NCI-H748 (cell line): ENCODE results near the gene LIF.
A peak's percentile ranks its signal among the peaks of the same experiment; 100 is the strongest.

Source experiments
- DNase-seq: peaks from one replicate; lab custom pipeline; 2025; ENCODE audit not compliant: unreplicated experiment; lab: John Stamatoyannopoulos, UW

Gene LIF

DNA sequence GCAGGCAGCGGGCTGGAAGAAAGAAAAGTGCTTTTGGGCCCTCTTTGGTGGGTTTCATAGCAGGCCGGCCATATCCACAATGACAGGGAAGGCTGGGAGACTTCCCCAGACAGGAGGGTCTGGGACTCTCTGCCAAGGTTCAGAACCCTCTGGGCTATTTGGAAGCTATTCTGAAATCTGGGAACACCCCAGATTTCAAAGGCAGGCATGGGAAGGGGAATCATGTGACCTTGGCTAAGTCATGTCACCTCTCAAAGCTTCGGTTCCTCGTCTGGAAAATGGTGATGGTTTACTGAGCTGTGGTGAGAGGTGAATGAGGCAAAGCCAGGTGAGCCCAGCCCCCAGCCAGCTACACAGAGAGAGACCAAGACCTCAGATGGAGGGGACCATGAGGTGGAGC, 38.1 kb upstream of the LIF start:
- no peak for DNase-seq

DNA sequence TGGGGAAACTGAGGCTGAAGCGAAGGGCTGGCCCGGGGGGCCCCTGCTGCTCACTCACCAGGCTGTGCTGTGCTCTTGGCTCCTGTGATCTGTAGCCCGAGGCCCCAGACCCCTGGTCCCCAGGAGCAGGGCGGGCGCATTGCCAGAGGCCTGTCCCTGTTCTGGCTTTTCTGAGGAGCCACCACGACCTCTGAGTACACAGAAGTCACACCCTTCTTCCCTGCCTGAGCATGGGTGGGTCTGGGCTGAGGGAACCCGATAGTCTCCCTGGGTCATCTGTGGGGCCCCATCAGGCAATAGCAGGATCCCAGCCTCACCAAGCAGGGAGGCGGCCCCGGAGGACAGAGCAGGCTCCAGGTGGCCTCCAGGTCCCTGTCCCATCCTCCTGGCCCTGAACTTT, 37.6 kb upstream of the LIF start:
- no peak for DNase-seq

DNA sequence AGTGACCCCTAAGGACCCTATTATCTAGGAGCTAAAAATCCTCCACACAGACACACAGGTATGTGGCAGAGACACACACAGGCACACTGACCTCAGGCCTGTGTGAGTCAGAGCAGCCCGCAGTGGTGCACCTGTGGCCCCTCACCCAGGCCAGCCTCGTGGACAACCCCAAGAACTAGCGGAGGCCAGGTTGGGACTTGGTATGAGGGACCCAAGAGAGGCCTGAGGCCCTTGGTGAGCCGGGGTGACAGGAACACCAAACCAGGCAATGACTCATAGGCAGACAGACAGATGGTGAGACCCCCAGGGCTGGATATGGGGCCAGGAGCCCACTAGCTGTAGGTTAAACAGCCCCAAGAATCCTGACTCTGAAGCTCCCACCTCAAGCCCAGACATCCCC, 36.8 kb upstream of the LIF start:
- no peak for DNase-seq

DNA sequence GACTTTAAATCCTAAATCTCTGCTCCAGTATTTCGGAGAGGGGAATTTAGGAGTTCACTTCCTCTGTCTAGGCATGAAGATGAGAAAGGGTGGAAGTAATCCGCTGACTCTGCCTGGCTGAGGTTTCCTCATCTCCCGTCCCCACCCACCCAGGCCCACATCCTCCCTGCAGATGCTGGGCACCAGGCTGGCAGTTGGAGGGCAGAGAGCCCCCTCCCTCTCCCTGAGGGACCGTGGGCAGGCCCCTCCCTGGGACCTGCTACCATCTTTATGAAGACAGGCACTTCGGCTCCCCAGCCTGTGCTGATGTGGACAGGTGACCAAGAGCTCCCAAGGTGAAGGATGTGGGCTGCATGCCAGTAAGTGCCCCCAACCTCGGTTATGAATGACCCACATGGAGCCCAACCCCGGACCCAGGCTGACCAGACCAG, 36.1 kb upstream of the LIF start:
- DNase-seq, result no peak

DNA sequence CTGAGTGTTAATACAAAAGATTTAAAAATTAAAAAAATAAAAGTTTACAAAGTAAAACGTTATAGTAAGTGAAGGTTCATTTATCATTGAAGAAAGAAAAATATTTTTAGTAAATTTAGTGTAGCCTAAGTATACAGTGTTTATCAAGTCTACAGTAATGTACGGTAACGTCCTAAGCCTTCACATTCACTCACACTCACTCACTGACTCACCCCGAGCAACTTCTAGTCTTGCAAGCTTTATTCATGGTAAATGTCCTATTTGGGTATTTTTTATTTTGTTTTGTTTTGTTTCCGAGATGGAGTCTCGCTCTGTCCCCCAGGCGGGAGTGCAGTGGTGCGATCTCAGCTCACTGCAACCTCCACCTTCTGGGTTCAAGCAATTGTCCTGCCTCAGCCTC, 33.9 kb upstream of the LIF start:
- DNase-seq, result no peak

DNA sequence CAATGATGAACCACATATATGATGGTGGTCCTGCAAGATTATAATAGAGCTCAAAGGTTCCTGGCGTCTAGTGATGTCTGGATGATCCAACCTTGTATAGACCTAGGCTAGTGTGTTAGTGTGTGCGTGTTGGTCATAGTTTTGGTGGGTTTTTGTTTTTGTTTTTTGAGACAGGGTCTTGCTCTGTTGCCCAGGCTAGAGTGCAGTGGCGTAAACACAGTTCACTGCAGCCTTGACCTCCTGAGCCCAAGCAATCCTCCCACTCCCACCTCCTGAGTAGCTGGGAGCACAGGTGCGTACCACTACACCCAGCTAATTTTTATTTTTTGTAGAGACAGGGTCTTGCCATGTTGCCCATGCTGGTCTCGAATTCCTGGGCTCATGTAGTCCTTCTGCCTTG, 33.4 kb upstream of the LIF start:
- no peak for DNase-seq

DNA sequence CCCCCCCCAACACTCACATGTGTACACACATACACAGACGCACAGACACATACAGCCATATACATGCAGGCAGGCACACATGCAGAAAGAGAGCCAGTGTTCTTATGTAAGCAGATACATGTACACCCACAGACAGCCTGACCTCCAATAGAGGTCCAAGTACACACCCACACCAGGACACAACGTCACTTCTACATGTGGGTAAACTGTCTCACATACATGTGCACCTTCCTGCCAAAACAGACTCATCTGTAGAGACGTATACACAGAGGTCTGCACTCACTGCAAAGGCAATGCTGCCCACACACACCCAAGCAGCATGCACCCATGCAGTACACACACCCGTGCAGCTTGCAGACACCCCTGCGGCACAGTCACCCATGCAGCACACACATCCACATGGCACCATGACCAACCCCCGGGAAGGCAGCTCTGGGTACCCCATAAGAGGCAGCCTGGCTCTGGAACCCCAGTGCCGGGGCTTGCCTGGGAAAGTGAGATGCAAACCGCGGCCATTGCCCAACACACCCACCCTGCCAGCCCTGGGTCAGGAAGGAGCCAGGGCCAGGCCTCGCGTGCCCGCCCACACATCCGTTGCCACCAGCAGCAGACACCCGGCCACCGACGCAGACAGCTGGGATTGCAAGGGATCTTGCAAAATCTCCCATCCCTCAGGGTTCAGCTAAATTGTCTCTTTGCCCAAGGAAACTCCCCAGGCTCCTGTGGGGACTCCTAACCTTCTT, 32.7 kb upstream of the LIF start:
- DNase-seq, result no peak

DNA sequence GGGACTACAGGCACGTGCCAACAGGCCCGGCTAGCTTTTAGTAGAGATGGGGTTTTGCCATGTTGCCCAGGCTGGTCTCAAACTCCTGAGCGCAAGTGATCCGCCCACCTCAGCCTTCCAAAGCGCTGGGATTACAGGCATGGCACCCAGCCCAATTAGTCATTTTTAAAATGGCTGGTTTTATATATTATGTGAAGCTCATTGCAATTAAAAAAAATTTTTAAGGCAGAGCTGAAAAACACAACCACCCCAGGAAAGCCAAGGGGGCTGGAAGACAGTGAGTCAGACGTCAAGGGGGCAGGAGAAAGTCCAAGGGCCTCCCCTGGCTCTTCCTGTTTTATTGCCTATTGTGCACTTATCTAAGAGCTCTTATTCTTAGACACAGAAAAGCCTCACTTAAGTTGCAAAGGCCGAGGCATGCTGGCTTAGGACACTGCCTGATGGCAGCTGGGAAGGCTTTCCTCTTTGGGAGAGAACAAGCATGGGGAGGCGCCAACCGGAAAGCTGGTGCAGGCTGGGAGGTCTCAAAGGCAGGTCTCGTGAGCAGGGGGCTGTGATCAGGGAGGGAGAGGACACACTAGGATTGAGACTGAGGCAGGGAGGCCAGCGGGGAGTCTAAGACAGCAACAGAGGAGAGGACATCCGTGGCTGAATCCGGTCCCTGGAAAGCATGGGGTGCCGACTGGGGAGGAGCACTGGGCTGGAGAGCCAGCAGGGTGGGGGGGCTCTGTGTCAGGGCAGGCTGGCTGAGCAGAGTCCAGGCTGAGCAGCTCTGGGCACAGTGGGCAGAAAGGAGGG, 31.2 kb upstream of the LIF start:
- no peak for DNase-seq

DNA sequence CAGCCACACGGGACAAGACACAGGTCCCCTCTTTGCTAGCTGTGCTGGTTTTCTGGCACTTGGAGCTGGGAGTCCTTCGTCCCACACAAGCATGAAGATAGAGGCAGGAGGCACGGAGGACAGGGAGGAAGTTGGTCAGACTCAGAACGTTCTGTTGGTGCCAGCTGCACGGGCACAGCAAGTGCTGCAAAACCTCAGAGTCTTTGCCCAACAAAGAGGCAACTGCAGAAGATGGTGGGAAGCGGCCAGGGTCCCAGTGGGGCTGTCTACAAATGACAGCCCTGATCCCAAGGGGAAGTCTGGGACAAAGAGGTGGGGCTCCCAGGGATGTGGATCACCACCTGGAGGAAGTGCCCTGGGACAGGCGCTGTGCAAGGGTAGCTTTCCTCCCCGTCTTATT, 29.5 kb upstream of the LIF start:
- no peak for DNase-seq

DNA sequence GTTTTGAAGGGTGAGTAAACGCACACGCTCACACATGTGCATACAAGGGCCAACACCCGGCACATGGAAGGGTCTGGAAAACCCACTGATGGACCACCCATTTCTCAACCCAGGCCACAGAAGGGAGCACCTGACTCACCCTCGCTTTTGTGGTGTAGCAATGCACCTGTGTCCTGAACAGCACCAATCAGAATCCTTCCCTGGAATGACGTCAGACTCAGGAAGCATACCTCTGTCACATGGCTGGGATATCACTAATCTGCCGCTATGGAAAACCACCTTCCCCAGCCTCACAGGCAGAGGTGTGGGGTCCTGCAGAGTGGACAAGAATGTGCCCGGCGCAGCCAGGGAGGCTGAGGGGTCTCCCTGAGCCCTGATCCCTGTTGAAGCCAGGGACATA, 29.1 kb upstream of the LIF start:
- DNase-seq, result peak; percentile 3

DNA sequence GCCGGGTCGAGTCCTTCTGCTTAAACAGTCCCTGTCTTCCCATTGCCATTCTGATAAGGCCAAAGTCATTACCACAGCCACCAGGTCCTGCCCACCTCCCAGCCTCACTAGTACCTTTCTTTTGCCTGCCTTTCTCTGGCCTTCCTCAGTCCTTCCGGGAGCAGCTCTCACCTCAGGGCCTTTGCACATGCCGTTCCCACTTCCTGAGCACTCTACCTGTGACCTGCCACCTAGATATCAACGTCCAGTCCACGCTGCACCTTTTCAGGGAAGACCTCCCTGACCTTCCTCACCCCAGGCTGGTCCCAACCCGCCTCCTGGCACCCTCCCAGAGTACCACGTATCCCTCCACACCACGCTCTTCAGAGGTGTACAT, 27.9 kb upstream of the LIF start:
- DNase-seq, result no peak

DNA sequence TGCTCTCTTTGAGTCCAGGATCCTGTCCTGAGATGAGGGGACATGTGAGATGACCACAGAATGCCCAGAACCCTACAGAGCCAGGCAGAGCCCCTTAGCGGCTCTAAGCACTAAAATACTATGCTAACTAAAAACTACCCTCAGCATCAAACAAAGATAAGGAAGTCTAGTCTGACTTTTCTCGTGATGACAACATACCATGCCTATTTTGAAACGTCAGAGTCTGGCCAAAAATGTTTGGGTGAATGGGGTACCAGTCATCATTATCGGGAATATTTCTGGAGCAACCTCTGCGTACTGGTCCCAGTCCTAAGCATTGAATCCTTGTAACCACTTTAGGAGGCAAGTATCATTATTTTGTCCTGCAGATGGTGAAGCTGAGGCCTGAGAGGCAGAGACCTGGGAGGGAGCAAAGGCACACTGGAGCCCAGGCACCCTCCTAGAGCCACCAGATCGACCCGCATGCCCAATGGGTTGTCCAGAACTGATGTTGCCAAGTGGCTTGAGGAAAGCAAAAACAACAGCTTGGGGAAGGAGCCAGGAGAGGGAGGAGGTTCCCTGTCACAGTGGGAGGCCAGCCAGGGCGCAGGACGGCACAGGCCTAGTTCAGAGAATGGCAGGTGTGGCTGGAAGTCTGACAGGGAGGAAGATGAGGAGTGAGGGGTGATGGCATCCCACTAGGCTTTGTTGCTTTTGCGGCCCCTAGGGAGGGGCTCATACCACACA, 27.3 kb upstream of the LIF start:
- no peak for DNase-seq

DNA sequence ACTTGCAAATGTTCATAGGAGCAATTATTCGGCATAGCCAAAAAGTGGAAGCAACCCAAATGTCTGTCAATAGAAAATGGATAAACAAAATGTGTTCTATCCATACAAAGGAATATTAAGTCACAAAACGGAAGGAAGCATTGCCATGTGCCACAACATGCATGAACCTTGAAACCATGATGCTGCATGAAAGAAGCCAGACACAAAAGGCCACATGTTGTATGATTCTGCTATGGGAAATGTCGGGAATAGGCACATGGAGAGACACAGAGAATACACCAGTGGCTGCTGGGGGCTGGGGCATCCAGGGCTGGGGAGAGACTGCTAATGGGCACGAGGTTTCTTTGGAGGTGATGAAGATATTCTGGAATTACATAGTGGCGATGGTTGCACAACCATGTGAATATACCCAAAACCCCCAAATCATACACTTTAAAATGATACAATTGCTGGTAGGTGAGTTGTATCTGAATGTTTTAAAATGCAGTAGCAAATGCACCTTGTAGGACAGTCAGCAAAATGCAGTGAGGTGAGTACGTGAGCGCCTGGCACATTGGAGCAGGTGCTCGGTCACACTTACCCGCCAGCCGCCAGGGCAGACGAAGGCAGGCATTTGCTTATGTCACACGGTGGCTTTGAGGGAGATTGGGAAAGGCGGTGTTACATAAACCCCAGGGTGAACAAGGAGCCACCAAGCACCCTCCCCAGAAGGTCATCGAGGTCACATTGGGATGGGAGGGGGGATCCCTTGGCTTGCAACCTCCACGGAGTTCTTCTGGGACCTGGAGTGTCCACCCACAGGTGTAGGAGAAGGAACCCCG, 26.4 kb upstream of the LIF start:
- peak; percentile 1 for DNase-seq

DNA sequence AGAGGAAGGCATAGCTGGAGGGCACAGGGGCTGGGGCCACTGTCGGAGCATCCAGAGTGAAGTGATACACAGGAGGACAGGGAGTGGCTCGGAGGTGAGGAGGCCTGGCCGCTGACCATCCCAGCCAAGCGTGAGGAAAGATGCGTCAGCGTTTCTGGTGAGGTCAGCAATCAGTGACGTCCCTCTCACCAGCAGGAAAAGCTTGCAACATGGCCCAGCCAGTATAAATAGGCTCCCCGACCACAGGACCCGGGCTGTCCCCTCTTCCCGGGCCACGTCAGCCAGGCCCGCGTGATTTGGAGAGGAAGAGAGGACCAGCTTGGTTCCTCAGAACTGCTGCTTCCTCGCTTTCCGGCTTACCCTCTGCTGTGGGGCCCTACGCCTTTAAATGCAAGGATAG, 24.3 kb upstream of the LIF start:
- no peak for DNase-seq

DNA sequence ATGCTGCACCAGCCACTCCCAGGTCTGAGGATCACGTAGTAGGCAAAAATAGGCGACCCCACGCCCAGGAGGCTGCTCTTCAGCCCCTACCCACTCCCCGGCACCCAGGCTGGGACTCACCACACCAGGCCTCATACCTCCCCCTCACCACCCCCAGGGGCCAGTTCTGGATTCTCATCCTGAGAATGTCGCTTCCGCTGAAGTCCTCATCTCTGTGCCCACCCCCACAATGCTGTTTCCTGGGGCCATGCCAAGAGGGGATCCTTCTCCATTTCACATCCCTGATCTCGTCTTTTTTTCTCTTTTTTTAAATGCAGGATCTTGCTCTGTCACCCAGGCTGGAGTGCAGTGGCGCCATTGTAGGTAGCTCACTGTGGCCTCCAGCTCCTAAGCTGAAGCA, 21.8 kb upstream of the LIF start:
- DNase-seq, result no peak

DNA sequence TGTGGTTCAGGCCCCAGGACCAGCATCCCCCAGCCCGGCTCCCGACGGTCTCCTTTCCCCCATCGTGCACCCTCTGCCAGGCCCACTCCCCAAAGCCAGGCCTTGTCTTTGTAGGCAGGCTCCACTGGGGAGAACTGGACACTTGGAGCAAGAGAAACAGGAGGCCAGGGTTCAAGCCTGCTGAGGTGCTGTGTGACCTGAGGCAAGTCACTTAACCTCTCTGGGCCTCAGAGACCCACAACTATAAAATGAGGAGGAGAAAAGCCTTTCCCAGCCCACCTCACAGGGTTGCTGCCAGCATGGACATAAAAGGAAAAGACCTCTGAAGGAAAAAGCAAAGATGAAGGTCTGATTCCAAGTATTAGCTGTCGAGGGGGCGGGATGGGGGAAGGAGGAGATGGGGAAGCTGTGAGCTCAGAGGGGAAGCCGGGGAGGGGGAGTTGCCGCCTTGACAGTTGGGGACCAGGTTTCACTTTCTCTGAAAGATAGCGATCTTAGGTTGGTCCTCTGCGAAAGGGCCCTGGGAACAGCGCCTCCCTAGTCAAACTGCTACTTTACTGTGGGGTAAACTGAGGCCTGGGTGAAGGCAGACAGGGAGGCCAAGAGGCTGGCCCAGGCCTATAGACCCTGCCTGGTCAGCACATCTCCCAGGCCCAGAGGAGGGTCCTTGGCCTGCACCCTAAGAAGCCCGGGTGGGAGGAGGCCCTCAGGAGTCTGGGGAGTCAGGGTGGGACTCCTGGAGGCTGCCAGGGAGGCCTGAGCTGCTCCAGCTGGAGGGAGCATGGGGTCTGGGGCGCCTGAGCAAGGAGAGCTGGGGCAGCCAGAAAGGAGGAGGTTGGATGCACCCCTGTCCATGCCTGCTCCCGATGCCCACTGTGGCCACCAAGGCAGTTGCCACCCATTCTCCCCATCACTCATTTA, 21.1 kb upstream of the LIF start:
- no peak for DNase-seq

DNA sequence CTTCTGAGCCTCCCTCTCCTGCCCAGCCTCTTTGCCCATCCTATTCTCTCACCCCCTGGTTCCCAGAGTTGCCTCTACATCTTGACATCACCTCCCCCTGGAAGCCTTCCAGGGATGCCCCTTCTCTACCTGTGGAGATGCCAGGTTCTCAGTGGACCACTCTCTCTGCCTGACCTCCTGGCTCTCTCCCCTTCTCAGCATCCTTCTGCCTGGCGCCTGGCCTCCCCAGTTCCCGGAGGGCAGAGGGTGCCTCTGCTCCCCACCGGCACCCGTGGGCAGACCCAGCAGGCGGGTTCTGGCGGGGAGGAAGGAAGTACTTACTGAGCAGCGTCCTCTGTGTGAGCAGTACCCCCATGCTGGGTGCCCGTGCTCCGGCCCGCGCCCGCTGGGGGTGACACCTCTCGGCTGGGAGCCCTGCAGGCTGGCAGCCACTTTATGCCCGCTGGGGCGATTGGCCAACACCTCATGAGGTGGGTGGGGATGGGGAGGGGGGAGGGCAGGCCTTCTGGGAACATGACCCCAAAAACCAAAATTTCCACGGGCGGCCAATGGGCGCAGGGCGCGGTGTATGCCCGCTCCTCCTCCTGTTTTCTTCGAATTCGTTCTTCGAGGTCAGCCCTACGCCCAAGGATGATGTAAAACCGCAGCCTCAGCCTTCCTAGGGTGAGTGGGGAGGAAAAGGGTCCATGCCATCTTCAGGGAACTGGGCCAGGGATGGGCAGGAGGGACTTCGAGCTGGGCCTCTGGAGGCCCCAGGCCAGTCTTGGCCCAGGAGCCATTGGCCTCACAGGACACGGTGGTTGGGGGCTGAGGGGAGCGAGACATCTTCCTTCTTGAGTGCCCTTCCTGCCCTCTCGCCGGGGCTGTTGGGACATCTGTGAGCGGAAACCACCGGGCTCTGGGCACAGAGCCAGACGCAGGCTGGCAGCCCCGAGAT, 20.2 kb upstream of the LIF start, which contains the start of gene OSM:
Gene OSM (minus strand): TSS at position 407 of the 937 bp plus-strand sequence. CDS start 52 bp downstream, at position 355.
- no peak for DNase-seq

DNA sequence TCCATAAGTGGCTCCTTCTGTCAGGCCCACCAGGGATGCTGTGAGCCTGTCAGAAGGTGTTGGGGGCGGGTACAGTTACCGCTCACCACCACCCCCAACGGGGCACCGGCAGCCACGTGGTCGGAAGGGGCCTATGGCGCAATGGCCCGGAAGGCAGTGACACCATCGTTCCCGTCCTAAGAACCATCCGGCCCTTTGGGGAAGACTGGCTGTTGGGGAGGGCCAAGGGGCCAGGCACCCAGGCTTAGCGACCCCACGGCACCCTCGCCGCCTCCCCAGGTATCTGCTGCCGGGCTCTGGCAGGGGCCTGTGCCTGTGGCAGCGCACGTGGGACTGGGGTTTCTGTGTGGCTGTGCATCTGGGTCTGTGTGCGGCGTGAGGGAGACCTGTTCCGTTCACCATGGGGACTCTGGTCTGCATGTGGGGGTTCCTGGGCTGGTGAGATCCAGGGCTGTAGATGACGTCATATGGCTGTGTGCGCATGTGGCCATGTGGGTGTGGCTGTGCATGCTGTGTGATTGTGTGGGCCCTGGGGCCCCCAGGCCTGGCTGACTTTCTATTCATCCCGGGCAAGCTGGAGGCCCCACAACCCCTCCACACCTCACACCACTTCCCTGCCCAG, 19.4 kb upstream of the LIF start:
- no peak for DNase-seq
